ENCODE measurements around the gene ACIN1. TPM values are rescaled to one million over a fixed set of nuclear protein-coding genes. Genes with fewer than 3 reads are reported as not detected.

The ACIN1 gene
- total RNA-seq, 2 donors from 2014 or later: 314 to 367 TPM

- H3K9ac ChIP-seq (ENCODE audit: extremely low read depth, low read length, poor library complexity, severe bottlenecking): no peak overlapping the region
- WGBS, 2 experiments (ENCODE audit: insufficient coverage in 1 of 2, insufficient read length in 1 of 2): 89 to 93% methylated on average over 5 of the region's 5 CpGs
- H3K4me1 ChIP-seq (ENCODE audit: control insufficient read depth, insufficient read depth, low read length): peaks cover 8% of the 10 kb centered on the region
- no peaks in the 10 kb centered on the region for H3K36me3 ChIP-seq (ENCODE audit: control insufficient read depth, insufficient read depth, low read length)
- no peak overlapping the region for H3K27ac ChIP-seq (ENCODE audit: low read depth, low read length)
- peaks cover 4% of the 10 kb centered on the region for H3K27me3 ChIP-seq (ENCODE audit: control insufficient read depth, insufficient read depth, low read length, poor library complexity, severe bottlenecking)
- TF ChIP-seq CTCF (conservative IDR thresholded peaks at IDR 0.05): no peak
- no peak for DNase-seq
- Mint-ChIP-seq H3K27ac (no peak overlapping the region), H3K27me3 (ENCODE audit: insufficient read depth) (peaks cover 18% of the 10 kb centered on the region), H3K4me3 (no peak overlapping the region), H3K9me3 (no peaks in the 10 kb centered on the region), H3K36me3 (ENCODE audit: low read depth) (no peaks in the 10 kb centered on the region), H3K4me1 (peaks cover 42% of the 10 kb centered on the region)
- H3K9me3 ChIP-seq (ENCODE audit: control insufficient read depth, low read length): no peaks in the 10 kb centered on the region
- no peak overlapping the region for H3K4me3 ChIP-seq (ENCODE audit: low read length)
These were observed 21.0 kb upstream of the ACIN1 start for GRCh38 chr14:23115918-23116317.

- Mint-ChIP-seq H3K4me3 (no peak overlapping the region), H3K9me3 (no peaks in the 10 kb centered on the region), H3K27ac (no peak overlapping the region), H3K27me3 (ENCODE audit: insufficient read depth) (peaks cover 18% of the 10 kb centered on the region), H3K36me3 (ENCODE audit: low read depth) (no peaks in the 10 kb centered on the region), H3K4me1 (peaks cover 37% of the 10 kb centered on the region)
- no peak overlapping the region for H3K4me3 ChIP-seq (ENCODE audit: low read length)
- TF ChIP-seq CTCF (conservative IDR thresholded peaks at IDR 0.05): no peak
- no peak overlapping the region for H3K9ac ChIP-seq (ENCODE audit: extremely low read depth, low read length, poor library complexity, severe bottlenecking)
- peaks cover 12% of the 10 kb centered on the region for H3K27me3 ChIP-seq (ENCODE audit: control insufficient read depth, insufficient read depth, low read length, poor library complexity, severe bottlenecking)
- WGBS, 2 experiments (ENCODE audit: insufficient coverage in 1 of 2, insufficient read length in 1 of 2): 93 to 97% methylated on average over 6 to 9 of the region's 10 CpGs
- H3K36me3 ChIP-seq (ENCODE audit: control insufficient read depth, insufficient read depth, low read length): no peaks in the 10 kb centered on the region
- H3K4me1 ChIP-seq (ENCODE audit: control insufficient read depth, insufficient read depth, low read length): peaks cover 8% of the 10 kb centered on the region
- H3K9me3 ChIP-seq (ENCODE audit: control insufficient read depth, low read length): no peaks in the 10 kb centered on the region
- H3K27ac ChIP-seq (ENCODE audit: low read depth, low read length): no peak overlapping the region
- DNase-seq: peak; percentile 36
These were observed 20.2 kb upstream of the ACIN1 start for GRCh38 chr14:23115039-23115731.

GRCh38 chr14:23114669-23115038 lies 19.7 kb upstream of the ACIN1 start:
- Mint-ChIP-seq H3K27me3 (ENCODE audit: insufficient read depth) (peaks cover 18% of the 10 kb centered on the region), H3K4me3 (no peak overlapping the region), H3K9me3 (no peaks in the 10 kb centered on the region), H3K36me3 (ENCODE audit: low read depth) (no peaks in the 10 kb centered on the region), H3K27ac (no peak overlapping the region), H3K4me1 (peaks cover 37% of the 10 kb centered on the region)
- H3K9me3 ChIP-seq (ENCODE audit: control insufficient read depth, low read length): no peaks in the 10 kb centered on the region
- peaks cover 17% of the 10 kb centered on the region for H3K27me3 ChIP-seq (ENCODE audit: control insufficient read depth, insufficient read depth, low read length, poor library complexity, severe bottlenecking)
- DNase-seq: peak; percentile 42
- 73% methylated on average over 3 of the region's 4 CpGs; no CpG with 5 or more reads in 1 of the 2 experiments for WGBS, 2 experiments (ENCODE audit: insufficient coverage in 1 of 2, insufficient read length in 1 of 2)
- H3K4me3 ChIP-seq (ENCODE audit: low read length): no peak overlapping the region
- H3K4me1 ChIP-seq (ENCODE audit: control insufficient read depth, insufficient read depth, low read length): peaks cover 4% of the 10 kb centered on the region
- no peaks in the 10 kb centered on the region for H3K36me3 ChIP-seq (ENCODE audit: control insufficient read depth, insufficient read depth, low read length)
- H3K27ac ChIP-seq (ENCODE audit: low read depth, low read length): no peak overlapping the region
- H3K9ac ChIP-seq (ENCODE audit: extremely low read depth, low read length, poor library complexity, severe bottlenecking): no peak overlapping the region
- peak; percentile 33 for TF ChIP-seq CTCF (conservative IDR thresholded peaks at IDR 0.05)

All from endodermal cell (in vitro differentiated cells).